ENCODE measurements around the gene RBM25.

The RBM25 gene

DNA sequence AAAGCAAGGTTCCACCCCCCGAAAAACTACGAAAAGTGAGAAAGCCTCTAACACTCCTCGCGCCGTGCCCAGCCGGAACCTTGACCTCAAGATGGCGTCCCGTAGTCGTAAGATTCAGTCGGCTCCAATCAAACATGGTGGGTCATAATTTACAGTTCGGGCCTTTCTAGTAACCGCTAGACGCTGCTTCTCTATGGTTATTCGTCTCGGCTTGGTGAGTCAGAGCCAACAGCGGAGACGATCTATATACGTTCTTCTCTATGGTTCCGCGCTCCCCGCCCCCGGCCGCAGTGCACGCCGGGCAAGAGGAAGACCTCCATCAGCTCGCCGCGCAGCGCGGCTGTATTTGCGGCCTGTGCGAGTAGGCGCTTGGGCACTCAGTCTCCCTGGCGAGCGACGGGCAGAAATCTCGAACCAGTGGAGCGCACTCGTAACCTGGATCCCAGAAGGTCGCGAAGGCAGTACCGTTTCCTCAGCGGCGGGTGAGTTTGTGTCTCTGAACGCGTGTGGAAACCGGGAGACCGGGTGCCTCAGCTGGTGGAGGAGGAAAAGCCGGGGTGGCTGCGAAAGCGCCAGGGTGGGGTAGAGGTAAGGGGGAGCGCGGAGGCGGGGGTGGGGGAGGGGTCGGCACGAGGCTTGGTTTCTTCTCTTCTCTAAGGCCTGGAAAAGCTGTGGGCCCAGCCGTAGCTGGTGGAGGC, at the start of gene RBM25:
Gene RBM25 (plus strand): TSS at position 311 of the 698 bp plus-strand sequence. CDS start 13,108 bp downstream, outside the sequence.
- TF ChIP-seq GATA3 (IDR thresholded peaks at IDR 0.05; ENCODE audit: low read depth, low read length) (no peak), GATA2 (IDR thresholded peaks at IDR 0.05; ENCODE audit: low read depth, low read length) (no peak)

DNA sequence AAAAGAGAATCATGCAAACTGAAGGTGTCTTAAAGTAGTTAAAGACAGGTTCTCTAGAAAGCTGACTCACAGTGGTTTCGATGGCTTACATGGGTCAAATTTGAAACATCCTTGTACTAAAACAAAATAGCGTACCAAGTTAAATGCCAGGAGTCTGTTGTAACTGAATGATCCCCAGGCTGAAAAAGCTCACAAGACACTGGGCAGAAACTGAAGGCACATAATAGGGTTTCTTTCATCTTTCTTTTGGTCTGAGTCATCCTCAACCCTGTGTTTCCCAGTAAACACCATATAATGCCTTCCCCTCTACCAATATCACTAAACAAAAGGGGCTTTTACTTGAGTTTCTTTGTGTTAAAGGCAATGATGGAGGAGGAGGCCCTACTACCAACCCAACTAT, 44.2 kb upstream of the RBM25 start:
- TF ChIP-seq GATA2 (IDR thresholded peaks at IDR 0.05; ENCODE audit: low read depth, low read length) = no peak
- TF ChIP-seq GATA3 (IDR thresholded peaks at IDR 0.05; ENCODE audit: low read depth, low read length) = no peak

- TF ChIP-seq GATA2 (IDR thresholded peaks at IDR 0.05; ENCODE audit: low read depth, low read length) (no peak), GATA3 (IDR thresholded peaks at IDR 0.05; ENCODE audit: low read depth, low read length) (no peak)
Observed at GRCh38 chr14:73022051-73022450, 36.3 kb upstream of the RBM25 start.

- TF ChIP-seq GATA2 (IDR thresholded peaks at IDR 0.05; ENCODE audit: low read depth, low read length) (no peak), GATA3 (IDR thresholded peaks at IDR 0.05; ENCODE audit: low read depth, low read length) (no peak)
Observed at GRCh38 chr14:73025544-73025943, 32.8 kb upstream of the RBM25 start.

- TF ChIP-seq GATA2 (IDR thresholded peaks at IDR 0.05; ENCODE audit: low read depth, low read length) (no peak), GATA3 (IDR thresholded peaks at IDR 0.05; ENCODE audit: low read depth, low read length) (no peak)
Observed at GRCh38 chr14:73026243-73026844, 32.0 kb upstream of the RBM25 start.

DNA sequence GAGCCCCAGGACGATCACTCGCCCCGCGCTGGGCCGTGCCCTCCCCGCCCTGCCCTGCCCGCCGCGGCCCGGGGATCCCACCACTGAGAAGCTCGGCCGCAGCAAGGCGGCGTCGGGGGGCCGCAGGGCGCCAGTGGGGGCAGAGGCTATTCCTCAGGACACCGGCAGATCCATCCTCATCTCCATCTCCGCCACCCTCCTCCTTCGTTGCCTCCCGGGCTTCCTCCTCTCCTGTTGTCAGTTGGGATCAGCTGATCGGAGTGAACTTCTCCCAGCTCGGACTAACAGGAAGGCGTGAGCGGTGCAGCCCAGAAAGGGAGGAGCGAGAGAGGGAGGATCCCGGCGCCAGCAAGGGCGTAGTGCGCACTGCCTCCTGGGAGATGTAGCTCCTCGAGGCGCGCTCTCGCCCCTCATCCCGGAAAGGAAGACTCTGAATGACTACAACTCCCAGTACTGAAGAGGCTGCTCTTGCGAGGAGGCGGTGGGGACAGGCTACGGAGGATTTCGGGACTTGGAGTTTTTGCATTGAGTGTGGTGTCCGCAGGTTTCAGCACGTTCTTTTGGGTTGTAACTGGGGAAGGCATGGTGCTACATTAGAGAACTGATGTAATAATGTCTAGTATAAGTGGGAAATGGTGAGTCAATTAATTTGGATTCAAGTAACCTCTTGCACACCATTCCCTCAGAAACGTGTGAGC, 31.3 kb upstream of the RBM25 start, which contains the start of gene ZFYVE1:
Gene ZFYVE1 (minus strand): TSS at position 262 of the 698 bp plus-strand sequence. CDS start 2,598 bp downstream, outside the sequence.
- TF ChIP-seq GATA2 (IDR thresholded peaks at IDR 0.05; ENCODE audit: low read depth, low read length) (no peak; the same call in 1 of the 2 replicates), GATA3 (IDR thresholded peaks at IDR 0.05; ENCODE audit: low read depth, low read length) (no peak)

DNA sequence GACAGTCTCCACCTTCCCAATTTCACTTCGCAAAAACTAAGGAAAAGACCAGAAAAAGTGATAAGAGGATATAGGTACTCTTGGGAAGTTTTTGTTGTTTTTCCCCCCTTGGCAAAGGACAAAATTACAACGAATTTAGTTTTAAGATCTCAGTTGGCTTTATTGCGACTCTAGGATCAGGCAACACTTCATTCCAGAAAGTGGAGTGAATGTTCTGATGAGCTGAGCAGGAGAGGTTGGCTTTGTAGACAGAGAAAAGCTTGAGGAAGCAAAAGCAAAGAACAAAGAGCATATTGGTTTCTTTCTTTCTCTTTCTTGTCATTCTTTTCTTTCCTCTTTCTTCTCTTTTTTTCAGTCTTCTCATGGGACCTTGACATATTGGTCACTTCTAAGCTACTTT, 30.8 kb upstream of the RBM25 start:
- TF ChIP-seq GATA2 (IDR thresholded peaks at IDR 0.05; ENCODE audit: low read depth, low read length) = no peak
- TF ChIP-seq GATA3 (IDR thresholded peaks at IDR 0.05; ENCODE audit: low read depth, low read length) = no peak

- TF ChIP-seq GATA3 (IDR thresholded peaks at IDR 0.05; ENCODE audit: low read depth, low read length) (no peak), GATA2 (IDR thresholded peaks at IDR 0.05; ENCODE audit: low read depth, low read length) (no peak)
Observed at GRCh38 chr14:73027984-73028383, 30.4 kb upstream of the RBM25 start.

- no peak for TF ChIP-seq GATA3 (IDR thresholded peaks at IDR 0.05; ENCODE audit: low read depth, low read length)
- TF ChIP-seq GATA2 (IDR thresholded peaks at IDR 0.05; ENCODE audit: low read depth, low read length) = no peak
Observed at GRCh38 chr14:73047808-73048207, 10.5 kb upstream of the RBM25 start.

- TF ChIP-seq GATA3 (IDR thresholded peaks at IDR 0.05; ENCODE audit: low read depth, low read length) = no peak
- no peak for TF ChIP-seq GATA2 (IDR thresholded peaks at IDR 0.05; ENCODE audit: low read depth, low read length)
Observed at GRCh38 chr14:73049428-73049827, 8.9 kb upstream of the RBM25 start.

DNA sequence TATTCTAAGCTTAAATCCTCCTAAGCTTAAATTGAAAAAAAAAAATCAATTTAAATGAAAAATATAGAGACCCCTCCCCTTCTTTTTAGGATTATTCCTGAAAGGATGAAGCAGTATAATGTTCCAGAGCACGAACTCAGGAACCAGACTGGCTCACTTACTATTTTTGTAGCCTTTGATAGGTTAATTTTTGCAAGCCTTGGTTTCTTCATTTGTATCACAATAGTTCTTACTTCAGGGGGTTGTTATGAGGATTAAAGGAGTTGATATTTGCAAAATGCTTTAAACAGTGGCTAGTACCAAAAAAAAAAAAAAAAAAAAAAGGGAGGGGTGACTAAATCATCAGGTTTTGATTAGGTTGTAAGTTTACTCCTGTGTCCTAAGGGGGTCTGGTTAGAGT, 3.1 kb upstream of the RBM25 start:
- no peak for TF ChIP-seq GATA3 (IDR thresholded peaks at IDR 0.05; ENCODE audit: low read depth, low read length)
- TF ChIP-seq GATA2 (IDR thresholded peaks at IDR 0.05; ENCODE audit: low read depth, low read length) = no peak

DNA sequence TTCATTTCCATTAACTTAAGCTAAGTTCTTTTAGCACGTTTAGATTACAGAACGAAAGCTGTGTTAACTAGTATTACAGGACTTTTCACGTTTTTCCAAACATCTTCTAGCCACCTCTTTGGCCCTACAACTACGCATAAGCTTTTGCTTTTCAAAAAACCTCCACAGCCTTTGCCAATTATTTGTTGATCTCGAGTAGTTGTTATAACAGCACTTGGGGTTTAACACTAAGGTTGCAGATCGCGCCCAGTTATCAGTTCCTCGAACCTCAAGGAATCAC, 450 bp upstream of the RBM25 start:
- TF ChIP-seq GATA2 (IDR thresholded peaks at IDR 0.05; ENCODE audit: low read depth, low read length) (no peak), GATA3 (IDR thresholded peaks at IDR 0.05; ENCODE audit: low read depth, low read length) (no peak)

DNA sequence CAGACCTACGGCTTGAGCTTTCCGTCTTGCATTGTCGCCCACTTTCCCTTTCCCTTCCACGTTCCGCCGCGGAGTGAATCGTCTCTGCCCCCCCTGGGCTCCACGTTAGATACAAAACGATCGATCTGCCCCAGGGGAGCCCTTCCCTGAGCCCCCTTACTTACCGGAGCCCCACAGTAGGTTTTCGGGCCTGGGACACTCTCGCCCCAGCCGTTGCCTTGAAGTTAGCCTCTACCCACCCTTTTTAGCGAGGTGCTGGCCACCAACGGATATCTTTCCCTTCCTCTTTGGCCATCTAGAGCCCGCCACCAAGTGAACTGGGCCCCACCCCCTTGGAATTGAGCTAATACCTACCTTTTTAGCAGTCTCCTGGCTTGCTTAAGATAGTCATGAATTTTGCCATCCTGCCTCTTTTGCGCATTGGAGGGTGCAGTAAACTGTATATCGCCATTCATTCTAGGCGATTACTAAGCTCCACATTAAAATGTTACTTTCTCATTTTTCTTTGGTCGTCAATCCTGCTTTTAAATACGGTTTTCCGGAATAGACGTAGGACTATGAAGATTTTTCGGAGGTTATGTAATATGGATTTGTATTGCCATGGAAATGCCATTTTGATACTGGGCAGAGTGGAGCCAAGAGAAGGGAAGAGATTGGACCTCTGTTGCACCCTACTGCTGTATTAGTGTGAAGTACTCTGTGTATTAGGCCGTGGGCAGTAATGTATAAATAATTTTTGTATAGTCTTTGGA, 764 bp downstream of the RBM25 start:
- TF ChIP-seq GATA3 (IDR thresholded peaks at IDR 0.05; ENCODE audit: low read depth, low read length) = no peak
- TF ChIP-seq GATA2 (IDR thresholded peaks at IDR 0.05; ENCODE audit: low read depth, low read length) = no peak

- TF ChIP-seq GATA3 (IDR thresholded peaks at IDR 0.05; ENCODE audit: low read depth, low read length) (no peak), GATA2 (IDR thresholded peaks at IDR 0.05; ENCODE audit: low read depth, low read length) (no peak)
Observed at GRCh38 chr14:73069585-73069984, 11.3 kb downstream of the RBM25 start.

All from SH-SY5Y (cell line).